Glutamatergic neuron (in vitro differentiated cells): Measurements from ENCODE around the gene MT1HL1. TPM values are rescaled to one million over a fixed set of nuclear protein-coding genes. Genes with fewer than 3 reads are reported as not detected.

ENCODE experiments used
- DNase-seq: peaks from one replicate; pipeline ENCODE4 v3.0.0; 2022
- H3K27ac Mint-ChIP-seq: one replicate; pipeline ENCODE4 v1.8.0; 2020; ENCODE audit warnings: mild to moderate bottlenecking, mixed read lengths, inconsistent platforms; ENCODE audit not compliant: unreplicated experiment
- H3K27me3 Mint-ChIP-seq: one replicate; pipeline ENCODE4 v1.8.0; 2020; ENCODE audit warnings: mild to moderate bottlenecking, moderate library complexity, mixed read lengths, inconsistent platforms; ENCODE audit not compliant: unreplicated experiment
- H3K36me3 Mint-ChIP-seq: one replicate; pipeline ENCODE4 v1.8.0; 2020; ENCODE audit warnings: mild to moderate bottlenecking, mixed read lengths, inconsistent platforms; ENCODE audit not compliant: unreplicated experiment
- H3K4me1 Mint-ChIP-seq: one replicate; pipeline ENCODE4 v1.8.0; 2020; ENCODE audit warnings: mild to moderate bottlenecking, low read depth, mixed read lengths, inconsistent platforms; ENCODE audit not compliant: unreplicated experiment
- H3K4me3 Mint-ChIP-seq: one replicate; pipeline ENCODE4 v1.8.0; 2020; ENCODE audit warnings: mild to moderate bottlenecking, mixed read lengths, inconsistent platforms; ENCODE audit not compliant: unreplicated experiment
- H3K9me3 Mint-ChIP-seq: one replicate; pipeline ENCODE4 v1.8.0; 2020; ENCODE audit warnings: mild to moderate bottlenecking, moderate library complexity, mixed read lengths, inconsistent platforms; ENCODE audit not compliant: unreplicated experiment
- total RNA-seq: library from RNA; stranded (reverse); fragmentation: NEBNext Ultra II Directional; extraction: Animal tissue kit (Norgen Biotek cat#: 25700); gene quantifications from one replicate; pipeline ENCODE4 v1.2.1, GENCODE V29; 2021; ENCODE audit not compliant: unreplicated experiment
- TF ChIP-seq, protein P1 (sequence below): fragments of 200-600 bp; sonication (generic); IDR thresholded peaks from one replicate; pipeline ENCODE4 v1.5.0; 2021; ENCODE audit not compliant: partially characterized antibody, unreplicated experiment

The MT1HL1 gene
- total RNA-seq, 1 donor from 2014 or later: not detected

DNA sequence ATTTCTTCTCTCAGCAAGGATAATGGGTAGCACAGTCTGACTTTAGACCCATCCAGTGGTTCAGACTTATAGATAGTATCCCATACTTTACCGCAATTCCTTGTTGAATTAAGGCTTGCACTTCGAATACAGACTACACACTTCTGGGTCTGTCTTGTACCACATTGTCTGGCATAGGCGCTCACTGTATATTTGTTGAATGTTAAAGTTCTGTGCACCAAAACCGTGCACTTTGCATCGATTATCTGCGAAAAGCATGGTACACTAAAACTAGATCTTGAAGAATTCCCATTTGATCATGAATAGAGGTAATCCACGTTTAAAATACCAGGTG is 37.2 kb upstream of the MT1HL1 start:
- TF ChIP-seq, protein P1, sequence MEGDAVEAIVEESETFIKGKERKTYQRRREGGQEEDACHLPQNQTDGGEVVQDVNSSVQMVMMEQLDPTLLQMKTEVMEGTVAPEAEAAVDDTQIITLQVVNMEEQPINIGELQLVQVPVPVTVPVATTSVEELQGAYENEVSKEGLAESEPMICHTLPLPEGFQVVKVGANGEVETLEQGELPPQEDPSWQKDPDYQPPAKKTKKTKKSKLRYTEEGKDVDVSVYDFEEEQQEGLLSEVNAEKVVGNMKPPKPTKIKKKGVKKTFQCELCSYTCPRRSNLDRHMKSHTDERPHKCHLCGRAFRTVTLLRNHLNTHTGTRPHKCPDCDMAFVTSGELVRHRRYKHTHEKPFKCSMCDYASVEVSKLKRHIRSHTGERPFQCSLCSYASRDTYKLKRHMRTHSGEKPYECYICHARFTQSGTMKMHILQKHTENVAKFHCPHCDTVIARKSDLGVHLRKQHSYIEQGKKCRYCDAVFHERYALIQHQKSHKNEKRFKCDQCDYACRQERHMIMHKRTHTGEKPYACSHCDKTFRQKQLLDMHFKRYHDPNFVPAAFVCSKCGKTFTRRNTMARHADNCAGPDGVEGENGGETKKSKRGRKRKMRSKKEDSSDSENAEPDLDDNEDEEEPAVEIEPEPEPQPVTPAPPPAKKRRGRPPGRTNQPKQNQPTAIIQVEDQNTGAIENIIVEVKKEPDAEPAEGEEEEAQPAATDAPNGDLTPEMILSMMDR: no peak
- peaks cover 5% of the 10 kb centered on the region for H3K36me3 Mint-ChIP-seq
- DNase-seq: no peak
- H3K9me3 Mint-ChIP-seq: peaks cover 10% of the 10 kb centered on the region
- H3K4me3 Mint-ChIP-seq: peak overlapping the region; percentile 91
- H3K27ac Mint-ChIP-seq: peak overlapping the region; percentile 78
- peaks cover 13% of the 10 kb centered on the region for H3K4me1 Mint-ChIP-seq
- H3K27me3 Mint-ChIP-seq: peaks cover 13% of the 10 kb centered on the region

DNA sequence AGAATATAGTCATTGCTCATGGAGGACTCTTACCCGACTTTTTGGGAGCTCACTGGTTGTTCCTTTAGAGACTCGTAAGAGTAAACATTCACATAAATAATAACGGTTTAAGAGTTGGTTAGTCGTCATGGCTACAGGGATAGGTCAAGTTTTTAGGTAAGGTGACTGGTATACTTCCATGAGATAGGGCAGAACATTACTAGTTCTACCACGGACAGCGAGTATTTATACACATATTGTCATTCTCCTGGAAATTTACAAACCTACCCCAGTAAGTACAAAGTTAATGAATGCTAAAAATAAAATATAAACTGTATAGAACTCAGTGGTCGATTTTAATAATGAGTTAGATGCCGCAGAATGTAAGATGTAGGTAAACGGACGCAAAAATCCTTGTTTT is 36.6 kb upstream of the MT1HL1 start:
- H3K4me1 Mint-ChIP-seq: peaks cover 13% of the 10 kb centered on the region
- H3K27me3 Mint-ChIP-seq: peaks cover 13% of the 10 kb centered on the region
- H3K9me3 Mint-ChIP-seq: peaks cover 10% of the 10 kb centered on the region

DNA sequence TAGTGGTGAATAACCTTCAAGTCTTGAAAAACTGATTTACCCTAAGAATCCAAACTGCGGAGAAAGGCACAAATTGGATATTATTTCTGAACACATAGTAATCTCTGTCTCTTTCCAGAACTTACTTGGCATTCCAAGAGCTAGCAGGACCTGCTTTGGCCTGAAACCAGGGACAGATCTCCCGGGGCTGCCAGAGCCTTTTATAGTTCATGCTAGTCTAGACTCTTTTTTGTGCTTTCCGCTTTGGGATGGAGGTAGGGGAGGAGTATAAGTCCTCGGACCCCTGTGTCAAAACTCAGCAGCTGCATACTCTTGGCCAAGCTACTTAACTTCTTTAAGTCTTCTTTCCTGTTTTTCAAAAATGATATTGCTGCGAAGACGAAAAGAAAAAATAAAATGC is 34.0 kb upstream of the MT1HL1 start:
- Mint-ChIP-seq H3K4me1 (peaks cover 3% of the 10 kb centered on the region), H3K36me3 (peaks cover 5% of the 10 kb centered on the region), H3K9me3 (peaks cover 5% of the 10 kb centered on the region), H3K27ac (no peak overlapping the region), H3K4me3 (no peak overlapping the region), H3K27me3 (peaks cover 5% of the 10 kb centered on the region)
- DNase-seq: no peak
- TF ChIP-seq, protein P1: no peak

More for the DNA sequence above, 36.6 kb upstream of the MT1HL1 start:
- no peak overlapping the region for H3K27ac Mint-ChIP-seq
- TF ChIP-seq, protein P1: no peak
- DNase-seq: no peak
- no peak overlapping the region for H3K4me3 Mint-ChIP-seq
- H3K36me3 Mint-ChIP-seq: peaks cover 5% of the 10 kb centered on the region

DNA sequence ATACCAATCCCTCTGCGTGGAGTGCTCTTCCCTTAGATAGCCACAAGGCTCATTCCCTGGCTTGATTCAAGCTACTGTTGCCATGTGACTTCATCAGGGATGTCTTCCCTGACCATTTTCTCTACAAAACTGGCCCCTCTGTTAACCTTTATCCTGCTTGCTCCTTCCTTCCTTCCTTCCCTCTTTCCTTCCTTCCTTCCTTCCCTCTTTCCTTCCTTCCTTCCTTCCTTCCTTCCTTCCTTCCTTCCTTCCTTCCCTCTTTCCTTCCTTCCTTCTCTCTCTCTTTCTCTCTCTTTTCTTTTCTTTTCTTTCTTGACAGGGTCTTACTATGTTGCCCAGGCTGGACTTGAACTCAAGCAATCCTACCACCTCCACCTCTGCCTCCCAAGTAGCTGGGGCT is 31.5 kb upstream of the MT1HL1 start:
- peaks cover 3% of the 10 kb centered on the region for H3K4me1 Mint-ChIP-seq
- TF ChIP-seq, protein P1: no peak
- H3K27me3 Mint-ChIP-seq: no peaks in the 10 kb centered on the region
- no peak overlapping the region for H3K27ac Mint-ChIP-seq
- no peaks in the 10 kb centered on the region for H3K9me3 Mint-ChIP-seq
- no peaks in the 10 kb centered on the region for H3K36me3 Mint-ChIP-seq
- no peak overlapping the region for H3K4me3 Mint-ChIP-seq
- DNase-seq: no peak

DNA sequence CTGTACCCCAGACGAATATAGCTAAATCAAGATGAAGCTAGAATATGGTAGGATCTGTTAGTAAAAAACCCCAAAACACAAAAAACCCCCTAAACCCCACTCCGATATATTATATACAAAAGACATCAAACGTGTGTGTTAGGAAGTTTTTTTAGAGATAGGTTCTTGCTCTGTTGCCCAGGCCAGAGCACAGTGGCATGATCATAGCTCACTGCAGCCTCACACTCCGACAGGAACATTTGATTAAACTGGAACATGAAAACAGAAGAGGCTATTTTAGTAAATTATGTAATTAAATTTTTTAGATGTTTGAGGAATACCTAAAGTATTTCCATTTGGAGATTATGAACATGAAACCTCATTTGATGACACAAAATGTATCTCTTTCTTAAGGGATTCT is 29.6 kb upstream of the MT1HL1 start:
- no peak overlapping the region for H3K4me3 Mint-ChIP-seq
- H3K4me1 Mint-ChIP-seq: peaks cover 3% of the 10 kb centered on the region
- TF ChIP-seq, protein P1: no peak
- no peak for DNase-seq
- no peaks in the 10 kb centered on the region for H3K36me3 Mint-ChIP-seq
- H3K27ac Mint-ChIP-seq: no peak overlapping the region
- no peaks in the 10 kb centered on the region for H3K27me3 Mint-ChIP-seq
- no peaks in the 10 kb centered on the region for H3K9me3 Mint-ChIP-seq
